Neuronal stem cell (in vitro differentiated cells): ENCODE measurements around the gene GUF1.

ENCODE experiments used
- DNase-seq: peaks from one replicate; pipeline ENCODE4 v3.0.0-alpha.2; 2013; ENCODE audit warnings: low spot score
- H2AFZ ChIP-seq: one replicate; pipeline ENCODE4 v1.6.1; 2013; ENCODE audit warnings: mild to moderate bottlenecking, low read length, inconsistent platforms
- H2AK5ac ChIP-seq: 2 replicates; pipeline ENCODE4 v1.6.1; 2013; ENCODE audit warnings: low read depth, mild to moderate bottlenecking, inconsistent platforms, low read length, moderate library complexity, mixed read lengths
- H2BK120ac ChIP-seq: 2 replicates; pipeline ENCODE4 v1.6.1; 2013; ENCODE audit warnings: low read depth, mild to moderate bottlenecking, inconsistent platforms, low read length, moderate library complexity, mixed read lengths
- H2BK12ac ChIP-seq: one replicate; pipeline ENCODE4 v1.6.1; 2013; ENCODE audit warnings: low read length, inconsistent platforms
- H2BK15ac ChIP-seq: 2 replicates; pipeline ENCODE4 v1.6.1; 2013; ENCODE audit warnings: mild to moderate bottlenecking, low read length, inconsistent platforms, mixed read lengths
- H2BK5ac ChIP-seq: one replicate; pipeline ENCODE4 v1.6.1; 2013; ENCODE audit warnings: inconsistent platforms, mild to moderate bottlenecking, low read length, moderate library complexity
- H3K14ac ChIP-seq: one replicate; pipeline ENCODE4 v1.6.1; 2013; ENCODE audit warnings: low read length, inconsistent platforms
- H3K18ac ChIP-seq: 2 replicates; pipeline ENCODE4 v1.6.1; 2013; ENCODE audit warnings: low read length, inconsistent platforms
- H3K23ac ChIP-seq: 2 replicates; pipeline ENCODE4 v1.6.1; 2013; ENCODE audit warnings: low read depth, mild to moderate bottlenecking, mixed read lengths, low read length, inconsistent platforms; ENCODE audit not compliant: poor library complexity
- H3K27ac ChIP-seq: replicated peaks from 3 replicates; pipeline ENCODE4 v1.5.1; 2013; ENCODE audit warnings: low read length, inconsistent platforms
- H3K27me3 ChIP-seq, 3 experiments: 2 replicates each; pipeline ENCODE4 v1.6.1; 2013; ENCODE audit warnings: low read length in 3 of 3, mild to moderate bottlenecking in 2 of 3, inconsistent platforms in 1 of 3, low read depth in 1 of 3, mixed read lengths in 1 of 3, moderate library complexity in 1 of 3; ENCODE audit not compliant: control insufficient read depth in 3 of 3, insufficient read depth in 3 of 3
- H3K36me3 ChIP-seq, 2 donors: replicated peaks in 1 of 2; 2 replicates each; pipeline ENCODE4 v1.6.1; 2013; ENCODE audit warnings: low read length in 2 of 2; ENCODE audit not compliant: control insufficient read depth in 2 of 2, insufficient read depth in 2 of 2
- H3K4ac ChIP-seq: 2 replicates; pipeline ENCODE4 v1.6.1; 2013; ENCODE audit warnings: inconsistent platforms, mild to moderate bottlenecking, low read length, moderate library complexity
- H3K4me1 ChIP-seq, 2 donors: 1 replicate in 1 of 2; 2 replicates in 1 of 2; pipeline ENCODE4 v1.6.1; 2013; ENCODE audit warnings: low read length in 2 of 2, low read depth in 1 of 2; ENCODE audit not compliant: control insufficient read depth in 2 of 2, insufficient read depth in 1 of 2
- H3K4me2 ChIP-seq: one replicate; pipeline ENCODE4 v1.6.1; 2013; ENCODE audit warnings: mild to moderate bottlenecking, low read length, inconsistent platforms; ENCODE audit not compliant: insufficient read depth, poor library complexity, severe bottlenecking
- H3K4me3 ChIP-seq, 2 donors: 2 replicates each; pipeline ENCODE4 v1.5.1; 2013; ENCODE audit warnings: low read length in 2 of 2, mild to moderate bottlenecking in 2 of 2, inconsistent platforms in 1 of 2, moderate library complexity in 1 of 2
- H3K79me1 ChIP-seq: one replicate; pipeline ENCODE4 v1.6.1; 2013; ENCODE audit warnings: low read depth, mild to moderate bottlenecking, inconsistent platforms, low read length, moderate library complexity
- H3K9ac ChIP-seq: one replicate; pipeline ENCODE4 v1.6.1; 2013; ENCODE audit warnings: mild to moderate bottlenecking, low read depth, low read length, inconsistent platforms; ENCODE audit not compliant: poor library complexity
- H3K9me3 ChIP-seq, 2 donors: replicated peaks in 1 of 2; 2 replicates each; pipeline versions ENCODE3 to v1.6.1; 2013; ENCODE audit warnings: low read length in 2 of 2, mild to moderate bottlenecking in 2 of 2, inconsistent platforms in 1 of 2, low read depth in 1 of 2, mixed read lengths in 1 of 2, moderate library complexity in 1 of 2; ENCODE audit not compliant: control insufficient read depth in 2 of 2, insufficient read depth in 1 of 2
- H4K8ac ChIP-seq: one replicate; pipeline ENCODE4 v1.6.1; 2013; ENCODE audit warnings: low read depth, mild to moderate bottlenecking, inconsistent platforms, low read length, moderate library complexity
- H4K91ac ChIP-seq: one replicate; pipeline ENCODE4 v1.6.1; 2013; ENCODE audit warnings: low read length, low read depth, mild to moderate bottlenecking, inconsistent platforms; ENCODE audit not compliant: poor library complexity
- WGBS, 2 donors: extraction: QIAGEN DNeasy Blood & Tissue Kit; methylation state at CpG; one replicate each; pipeline ENCODE4 v1.1.7; 2013; ENCODE audit warnings: missing lambda C conversion rate in 2 of 2, mixed read lengths in 1 of 2; ENCODE audit not compliant: insufficient read length in 2 of 2, insufficient replicate concordance in 1 of 2; ENCODE audit errors: extremely low coverage in 2 of 2; 5-methylcytosine and 5-hydroxymethylcytosine counted together

The GUF1 gene

GRCh38 chr4:44652002-44652401 lies 26.2 kb upstream of the GUF1 start:
- no CpG with 5 or more reads among the region's 1 CpG for WGBS, 2 donors
- no peak overlapping the region for H2BK15ac ChIP-seq
- no peak overlapping the region for H2AK5ac ChIP-seq
- no peak overlapping the region for H2AFZ ChIP-seq
- no peaks in the 10 kb centered on the region for H3K79me1 ChIP-seq
- no peaks in the 10 kb centered on the region for H3K36me3 ChIP-seq
- no peak overlapping the region for H3K14ac ChIP-seq
- no peak overlapping the region for H3K27ac ChIP-seq
- no peak overlapping the region for H3K9ac ChIP-seq
- no peak for DNase-seq
- H2BK12ac ChIP-seq: no peak overlapping the region
- no peak overlapping the region for H2BK120ac ChIP-seq
- H2BK5ac ChIP-seq: no peak overlapping the region
- no peaks in the 10 kb centered on the region for H3K9me3 ChIP-seq
- H3K4me1 ChIP-seq: no peaks in the 10 kb centered on the region
- H4K91ac ChIP-seq: no peak overlapping the region
- H3K4me3 ChIP-seq: no peak overlapping the region
- no peak overlapping the region for H3K4me2 ChIP-seq
- peaks cover 0 to 4% (median 0%) of the 10 kb centered on the region in 3 experiments for H3K27me3 ChIP-seq
- H4K8ac ChIP-seq: no peak overlapping the region
- no peak overlapping the region for H3K18ac ChIP-seq
- no peak overlapping the region for H3K23ac ChIP-seq
- no peak overlapping the region for H3K4ac ChIP-seq

- no peak overlapping the region for H3K4ac ChIP-seq
Observed at GRCh38 chr4:44660396-44660795, 17.8 kb upstream of the GUF1 start.

GRCh38 chr4:44661940-44662622 lies 16.1 kb upstream of the GUF1 start:
- H2AFZ ChIP-seq: peak overlapping the region; percentile 28
- no peak overlapping the region for H2BK12ac ChIP-seq
- no peak overlapping the region for H3K23ac ChIP-seq
- no peak for DNase-seq
- H3K36me3 ChIP-seq: no peaks in the 10 kb centered on the region
- no peaks in the 10 kb centered on the region for H3K9me3 ChIP-seq
- no peak overlapping the region for H3K4ac ChIP-seq
- no peak overlapping the region for H3K14ac ChIP-seq
- no peaks in the 10 kb centered on the region for H3K79me1 ChIP-seq
- no peak overlapping the region for H3K4me2 ChIP-seq
- no peak overlapping the region for H2BK120ac ChIP-seq
- no peak overlapping the region for H4K8ac ChIP-seq
- no peak overlapping the region for H3K4me3 ChIP-seq
- no peak overlapping the region for H3K27ac ChIP-seq
- no peak overlapping the region for H2AK5ac ChIP-seq
- WGBS, 2 donors: no CpG with 5 or more reads among the region's 1 CpG
- H2BK5ac ChIP-seq: no peak overlapping the region
- no peaks in the 10 kb centered on the region for H3K4me1 ChIP-seq
- H2BK15ac ChIP-seq: no peak overlapping the region
- no peak overlapping the region for H4K91ac ChIP-seq
- no peak overlapping the region for H3K9ac ChIP-seq
- H3K18ac ChIP-seq: no peak overlapping the region
- no peaks in the 10 kb centered on the region for H3K27me3 ChIP-seq

More at GRCh38 chr4:44660396-44660795, 17.8 kb upstream of the GUF1 start:
- Histone ChIP-seq H3K79me1 (no peaks in the 10 kb centered on the region), H3K4me1 (no peaks in the 10 kb centered on the region), H3K23ac (no peak overlapping the region), H3K18ac (no peak overlapping the region), H3K36me3 (no peaks in the 10 kb centered on the region), H2BK15ac (no peak overlapping the region), H3K14ac (no peak overlapping the region), H2BK5ac (no peak overlapping the region), H2AK5ac (no peak overlapping the region), H3K9ac (no peak overlapping the region), H3K4me2 (no peak overlapping the region), H3K4me3 (no peak overlapping the region), H2BK120ac (no peak overlapping the region), H3K9me3 (no peaks in the 10 kb centered on the region), H2AFZ (no peak overlapping the region), H3K27ac (no peak overlapping the region), H4K8ac (no peak overlapping the region), H3K27me3 (no peaks in the 10 kb centered on the region), H4K91ac (no peak overlapping the region), H2BK12ac (no peak overlapping the region)
- DNase-seq: no peak
- no CpG with 5 or more reads among the region's 3 CpGs for WGBS, 2 donors

GRCh38 chr4:44662623-44663005 lies 15.6 kb upstream of the GUF1 start:
- Histone ChIP-seq H2BK15ac (no peak overlapping the region), H2BK120ac (no peak overlapping the region), H3K4ac (no peak overlapping the region), H3K23ac (no peak overlapping the region), H2AK5ac (no peak overlapping the region), H3K4me1 (no peaks in the 10 kb centered on the region), H2AFZ (peak overlapping the region; percentile 28), H2BK12ac (no peak overlapping the region), H3K9ac (no peak overlapping the region), H3K4me3 (no peak overlapping the region), H2BK5ac (no peak overlapping the region), H4K8ac (no peak overlapping the region), H4K91ac (no peak overlapping the region), H3K79me1 (no peaks in the 10 kb centered on the region), H3K27me3 (no peaks in the 10 kb centered on the region), H3K4me2 (no peak overlapping the region), H3K18ac (no peak overlapping the region), H3K27ac (no peak overlapping the region), H3K14ac (no peak overlapping the region), H3K36me3 (no peaks in the 10 kb centered on the region), H3K9me3 (no peaks in the 10 kb centered on the region)
- no CpG with 5 or more reads among the region's 2 CpGs for WGBS, 2 donors
- no peak for DNase-seq
